ENCODE data around the gene AHRR.

Gene AHRR

GRCh38 chr5:347712-348284 lies 26.3 kb downstream of the AHRR start:
- no peak for DNase-seq

- no peak for DNase-seq
Measured at GRCh38 chr5:348726-349125, 27.2 kb downstream of the AHRR start.

GRCh38 chr5:350355-350754 lies 28.8 kb downstream of the AHRR start:
- DNase-seq = no peak

GRCh38 chr5:351084-351920 lies 29.8 kb downstream of the AHRR start:
- no peak for DNase-seq

GRCh38 chr5:351921-352245 lies 30.4 kb downstream of the AHRR start:
- no peak for DNase-seq

- no peak for DNase-seq
Measured at GRCh38 chr5:352639-353611, 31.4 kb downstream of the AHRR start.

GRCh38 chr5:353612-354580 lies 32.4 kb downstream of the AHRR start:
- no peak for DNase-seq

GRCh38 chr5:354581-355378 lies 33.3 kb downstream of the AHRR start:
- no peak for DNase-seq

- DNase-seq = no peak
Measured at GRCh38 chr5:355379-355935, 33.9 kb downstream of the AHRR start.

- DNase-seq = no peak
Measured at GRCh38 chr5:355958-356357, 34.4 kb downstream of the AHRR start.

GRCh38 chr5:359301-359897 lies 37.9 kb downstream of the AHRR start:
- DNase-seq = no peak

GRCh38 chr5:360257-361027 lies 38.9 kb downstream of the AHRR start:
- DNase-seq = no peak

- DNase-seq = no peak
Measured at GRCh38 chr5:362189-362588, 40.7 kb downstream of the AHRR start.

- no peak for DNase-seq
Measured at GRCh38 chr5:362978-363765, 41.7 kb downstream of the AHRR start.

GRCh38 chr5:364497-364896 lies 43.0 kb downstream of the AHRR start:
- no peak for DNase-seq

- DNase-seq = no peak
Measured at GRCh38 chr5:366541-367357, 45.2 kb downstream of the AHRR start.

- no peak for DNase-seq
Measured at GRCh38 chr5:367358-368130, 46.0 kb downstream of the AHRR start.
